ENCODE measurements around the gene FSTL4. TPM values are rescaled to one million over a fixed set of nuclear protein-coding genes. Genes with fewer than 3 reads are reported as not detected.

The FSTL4 gene
- total RNA-seq, 4 donors from 2014 or later = 0.27 TPM; not detected in 3

DNA sequence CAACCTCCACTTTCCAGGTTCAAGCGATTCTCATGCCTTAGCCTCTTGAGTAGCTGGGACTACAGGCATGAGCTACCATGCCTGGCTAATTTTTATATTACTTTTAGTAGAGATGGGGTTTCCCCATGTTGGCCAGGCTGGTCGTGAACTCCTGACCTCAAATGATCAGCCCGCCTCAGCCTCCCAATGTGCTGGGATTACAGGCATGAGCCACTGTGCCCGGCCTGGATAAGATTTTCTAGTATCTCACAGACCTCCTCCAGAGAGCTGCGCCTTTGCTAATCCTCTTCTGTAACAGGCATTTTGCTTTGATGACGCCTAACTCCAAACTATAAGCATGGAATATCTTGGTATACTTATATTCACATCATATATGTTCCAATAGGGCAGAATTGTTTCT, 99.4 kb downstream of the FSTL4 start:
- in situ Hi-C loops (cut with MboI; ENCODE audit: low pct_ligation_motif_present in 1 of 4, low pct_unique_long_range_greater_than_20kb in 1 of 4, low sequenced_read_pairs in 3 of 4) (no loop called here), intact Hi-C loops (cut with DNase I; ENCODE audit: low total_unique reads) (no loop called here)
- no peaks in the 10 kb centered on the region for H3K27me3 ChIP-seq
- H3K36me3 ChIP-seq = no peaks in the 10 kb centered on the region
- 88 to 100% methylated on average over 4 to 6 of the region's 6 CpGs for WGBS, 2 donors (ENCODE audit: low coverage in 1 of 2)
- no peaks in the 10 kb centered on the region for H3K4me1 ChIP-seq
- no peak overlapping the region for H3K27ac ChIP-seq
- H3K4me3 ChIP-seq = no peak overlapping the region
- DNase-seq = no peak
- TF ChIP-seq POLR2A (IDR thresholded peaks at IDR 0.05) = no peak
- no peaks in the 10 kb centered on the region for H3K9me3 ChIP-seq

DNA sequence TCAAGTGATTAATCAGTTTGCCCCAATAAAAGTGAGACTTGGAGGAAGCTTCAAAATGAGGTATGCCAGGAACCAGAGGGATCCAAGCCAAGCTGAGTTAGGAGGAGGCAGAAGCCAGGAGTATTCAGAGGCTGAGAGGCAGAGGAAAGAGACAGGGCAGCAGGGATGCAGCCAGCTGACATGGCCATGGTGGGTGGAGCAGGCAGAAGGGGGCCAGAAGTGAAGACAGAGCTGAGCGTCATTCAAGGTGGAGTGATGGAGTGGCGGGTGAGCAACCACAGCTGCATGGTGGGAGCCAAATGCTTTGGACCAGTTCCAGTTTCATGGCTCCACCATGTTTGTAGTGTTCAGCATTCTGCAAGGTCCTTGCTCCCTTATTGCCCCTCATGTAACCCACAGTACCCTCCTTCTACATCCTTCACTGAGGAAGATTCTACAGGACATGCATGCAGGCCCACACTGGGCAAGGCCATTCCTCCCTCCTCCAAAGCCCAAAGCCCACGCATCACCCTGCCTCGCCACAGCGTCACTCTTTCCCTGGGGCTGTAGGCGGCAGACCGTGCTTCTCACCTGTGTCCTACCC, 100.6 kb downstream of the FSTL4 start:
- no peaks in the 10 kb centered on the region for H3K9me3 ChIP-seq
- 96 to 100% methylated on average over 1 to 7 of the region's 7 CpGs for WGBS, 2 donors (ENCODE audit: low coverage in 1 of 2)
- TF ChIP-seq, protein P1, sequence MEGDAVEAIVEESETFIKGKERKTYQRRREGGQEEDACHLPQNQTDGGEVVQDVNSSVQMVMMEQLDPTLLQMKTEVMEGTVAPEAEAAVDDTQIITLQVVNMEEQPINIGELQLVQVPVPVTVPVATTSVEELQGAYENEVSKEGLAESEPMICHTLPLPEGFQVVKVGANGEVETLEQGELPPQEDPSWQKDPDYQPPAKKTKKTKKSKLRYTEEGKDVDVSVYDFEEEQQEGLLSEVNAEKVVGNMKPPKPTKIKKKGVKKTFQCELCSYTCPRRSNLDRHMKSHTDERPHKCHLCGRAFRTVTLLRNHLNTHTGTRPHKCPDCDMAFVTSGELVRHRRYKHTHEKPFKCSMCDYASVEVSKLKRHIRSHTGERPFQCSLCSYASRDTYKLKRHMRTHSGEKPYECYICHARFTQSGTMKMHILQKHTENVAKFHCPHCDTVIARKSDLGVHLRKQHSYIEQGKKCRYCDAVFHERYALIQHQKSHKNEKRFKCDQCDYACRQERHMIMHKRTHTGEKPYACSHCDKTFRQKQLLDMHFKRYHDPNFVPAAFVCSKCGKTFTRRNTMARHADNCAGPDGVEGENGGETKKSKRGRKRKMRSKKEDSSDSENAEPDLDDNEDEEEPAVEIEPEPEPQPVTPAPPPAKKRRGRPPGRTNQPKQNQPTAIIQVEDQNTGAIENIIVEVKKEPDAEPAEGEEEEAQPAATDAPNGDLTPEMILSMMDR (IDR thresholded peaks at IDR 0.05) = no peak
- TF ChIP-seq POLR2A (IDR thresholded peaks at IDR 0.05) = no peak
- TF ChIP-seq EP300 (IDR thresholded peaks at IDR 0.05; ENCODE audit: low read depth) = no peak
- no peak for TF ChIP-seq POLR2AphosphoS5 (IDR thresholded peaks at IDR 0.05)
- in situ Hi-C loops (cut with MboI; ENCODE audit: low pct_ligation_motif_present in 1 of 4, low pct_unique_long_range_greater_than_20kb in 1 of 4, low sequenced_read_pairs in 3 of 4) = no loop called here
- DNase-seq = no peak
- intact Hi-C loops (cut with DNase I; ENCODE audit: low total_unique reads) = no loop called here
- no peaks in the 10 kb centered on the region for H3K27me3 ChIP-seq
- no peak overlapping the region for H3K27ac ChIP-seq
- H3K4me1 ChIP-seq = no peaks in the 10 kb centered on the region
- no peak overlapping the region for H3K4me3 ChIP-seq
- H3K36me3 ChIP-seq = no peaks in the 10 kb centered on the region

DNA sequence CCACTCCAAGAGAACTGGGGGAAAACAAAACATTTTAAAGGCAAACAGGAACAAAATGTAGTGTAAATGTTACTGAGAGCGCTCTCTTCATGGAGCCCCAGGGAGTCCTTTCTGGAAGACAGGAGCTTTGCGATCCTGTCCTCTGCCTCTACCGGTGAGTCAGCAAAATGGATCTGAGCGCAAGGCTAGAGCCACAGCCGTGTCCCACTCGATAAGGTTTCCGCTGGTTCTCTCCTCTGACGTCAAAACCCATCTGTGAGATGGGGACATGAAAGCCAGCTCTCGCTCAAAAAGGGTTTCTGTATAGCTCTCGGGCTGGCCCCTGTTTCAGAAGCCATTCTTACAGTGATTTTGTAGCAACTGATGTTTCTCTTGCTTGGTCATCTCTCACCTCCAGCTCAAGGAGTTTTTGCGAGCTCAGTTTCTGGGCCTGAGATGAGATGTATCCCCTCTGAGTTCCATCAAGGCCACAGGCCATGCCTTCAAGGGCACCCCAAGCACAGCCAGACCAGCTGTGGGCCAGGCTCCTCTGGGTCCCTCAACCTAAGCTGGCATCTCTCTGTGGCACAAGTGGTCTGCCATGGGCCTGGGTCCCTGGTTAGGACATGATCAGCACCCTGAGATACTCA, 101.6 kb downstream of the FSTL4 start:
- intact Hi-C loops (cut with DNase I; ENCODE audit: low total_unique reads) (no loop called here), in situ Hi-C loops (cut with MboI; ENCODE audit: low pct_ligation_motif_present in 1 of 4, low pct_unique_long_range_greater_than_20kb in 1 of 4, low sequenced_read_pairs in 3 of 4) (no loop called here)
- no peak overlapping the region for H3K4me3 ChIP-seq
- DNase-seq = no peak
- WGBS, 2 donors (ENCODE audit: low coverage in 1 of 2) = 71 to 87% methylated on average over 1 to 11 of the region's 11 CpGs
- TF ChIP-seq POLR2AphosphoS5 (IDR thresholded peaks at IDR 0.05) (no peak), POLR2A (IDR thresholded peaks at IDR 0.05) (no peak), EP300 (IDR thresholded peaks at IDR 0.05; ENCODE audit: low read depth) (no peak)
- TF ChIP-seq, protein P1 (IDR thresholded peaks at IDR 0.05) = no peak
- H3K9me3 ChIP-seq = no peaks in the 10 kb centered on the region
- H3K27ac ChIP-seq = no peak overlapping the region
- H3K4me1 ChIP-seq = no peaks in the 10 kb centered on the region
- no peaks in the 10 kb centered on the region for H3K36me3 ChIP-seq
- H3K27me3 ChIP-seq = no peaks in the 10 kb centered on the region

DNA sequence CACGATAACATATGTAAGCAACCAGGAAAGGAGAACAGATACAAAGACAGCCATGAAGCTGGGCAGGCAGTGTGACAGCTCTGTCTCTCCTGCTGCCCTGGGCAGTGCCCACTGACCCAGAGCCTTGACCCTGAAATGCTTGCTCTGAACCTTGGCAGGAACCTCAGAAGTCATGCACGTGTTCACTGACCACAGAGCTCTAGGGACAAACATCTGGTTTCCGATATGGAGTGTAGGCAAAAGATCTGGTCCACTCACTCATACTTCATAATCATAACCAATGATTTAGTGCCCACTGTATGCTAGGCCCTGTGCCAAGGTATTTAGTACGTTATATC, 102.6 kb downstream of the FSTL4 start:
- in situ Hi-C loops (cut with MboI; ENCODE audit: low pct_ligation_motif_present in 1 of 4, low pct_unique_long_range_greater_than_20kb in 1 of 4, low sequenced_read_pairs in 3 of 4) (no loop called here), intact Hi-C loops (cut with DNase I; ENCODE audit: low total_unique reads) (no loop called here)
- Histone ChIP-seq H3K27ac (no peak overlapping the region), H3K4me1 (no peaks in the 10 kb centered on the region), H3K4me3 (no peak overlapping the region), H3K9me3 (no peaks in the 10 kb centered on the region), H3K36me3 (no peaks in the 10 kb centered on the region), H3K27me3 (no peaks in the 10 kb centered on the region)
- 70% methylated on average over 4 of the region's 4 CpGs; no CpG with 5 or more reads in 1 of the 2 donors for WGBS, 2 donors (ENCODE audit: low coverage in 1 of 2)
- no peak for DNase-seq
- TF ChIP-seq POLR2A (IDR thresholded peaks at IDR 0.05) (no peak), EP300 (IDR thresholded peaks at IDR 0.05; ENCODE audit: low read depth) (no peak), POLR2AphosphoS5 (IDR thresholded peaks at IDR 0.05) (no peak)
- TF ChIP-seq, protein P1 (IDR thresholded peaks at IDR 0.05) = no peak

Measured in transverse colon (tissue), 4 donors.